ENCODE results near the gene LITAFD. TPM values are rescaled to one million over a fixed set of nuclear protein-coding genes. Genes with fewer than 3 reads are reported as not detected.

Gene LITAFD
- total and polyA plus RNA-seq, 2 of the 4 experiments (the other 2 are of a cell fraction) = not detected

DNA sequence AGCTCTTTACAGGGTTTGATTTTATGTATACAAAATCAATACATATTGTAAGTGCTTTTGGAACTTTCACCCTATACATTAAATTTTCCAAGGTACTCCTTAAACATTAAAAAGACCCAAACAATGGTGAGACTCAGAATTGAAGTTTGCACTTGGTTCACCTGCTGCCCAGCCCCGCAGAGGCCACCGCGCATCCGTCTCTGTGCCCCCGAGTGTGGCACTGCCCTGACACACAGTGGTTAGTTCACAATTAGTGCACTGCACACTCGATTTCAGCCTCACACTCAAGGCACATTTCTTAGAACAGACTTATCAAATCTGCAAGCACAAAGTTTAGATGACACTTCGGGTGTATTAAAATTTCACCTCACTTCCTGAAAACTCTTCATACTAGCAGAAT is 43.3 kb downstream of the LITAFD start:
- CTCF ChIA-PET = no interaction called here
- in situ Hi-C loops (cut with MboI; ENCODE audit: low sequenced_read_pairs) = no loop called here

More for the DNA sequence above, 43.3 kb downstream of the LITAFD start:
- H3K9me3 ChIP-seq (ENCODE audit: control insufficient read depth, insufficient read depth, low read length) = no peaks in the 10 kb centered on the region
- dilution Hi-C loops (cut with HindIII; ENCODE audit: low sequenced_read_pairs, unreplicated experiment) (no loop called here), intact Hi-C loops (cut with micrococcal nuclease) (loop anchor here (10.0 kb wide), 1 partner anchor 109 kb away; no protein-coding TSS in a partner anchor)
- H3K27me3 ChIP-seq (ENCODE audit: control insufficient read depth, insufficient read depth, low read length) = no peaks in the 10 kb centered on the region
- DNase-seq (no peak), ATAC-seq (ENCODE audit: low read depth) (no peak)
- no peak overlapping the region for H2BK15ac ChIP-seq (ENCODE audit: low read depth, low read length)
- H4K5ac ChIP-seq (ENCODE audit: low read depth, low read length) = no peak overlapping the region
- H3K14ac ChIP-seq (replicated peaks; ENCODE audit: low read depth, low read length) = no peak overlapping the region
- H3K36me3 ChIP-seq (ENCODE audit: control insufficient read depth, insufficient read depth, low read length) = peaks cover 31% of the 10 kb centered on the region
- no peak overlapping the region for H3K4me3 ChIP-seq (ENCODE audit: insufficient read depth, low read depth, low read length)
- H4K8ac ChIP-seq (ENCODE audit: low read depth in 2 of 2, low read length in 2 of 2) = no peak overlapping the region
- peaks cover 16% of the 10 kb centered on the region for H3K9me1 ChIP-seq (ENCODE audit: insufficient read depth, low read length)
- 98% methylated on average over 7 of the region's 7 CpGs; no CpG with 5 or more reads in 1 of the 2 experiments for WGBS, 2 experiments (ENCODE audit: extremely low coverage in 2 of 2, insufficient read length in 1 of 2)
- H3K4me1 ChIP-seq (ENCODE audit: control insufficient read depth, insufficient read depth, low read length) = peaks cover 2% of the 10 kb centered on the region
- no peak overlapping the region for H3K23ac ChIP-seq (ENCODE audit: low read depth, low read length)
- TF ChIP-seq NFE2L2 (IDR thresholded peaks at IDR 0.05; ENCODE audit: low read depth, low read length) (no peak), POLR2A (IDR thresholded peaks at IDR 0.05; ENCODE audit: low read depth, low read length) (no peak), RCOR1 (IDR thresholded peaks at IDR 0.05; ENCODE audit: insufficient replicate concordance, low read length) (no peak), CEBPB (IDR thresholded peaks at IDR 0.05; ENCODE audit: low read depth, low read length) (no peak), MAFK (IDR thresholded peaks at IDR 0.05; ENCODE audit: low read depth, low read length) (no peak), SMC3 (IDR thresholded peaks at IDR 0.05; ENCODE audit: low read depth, low read length) (no peak), MXI1 (IDR thresholded peaks at IDR 0.05; ENCODE audit: borderline replicate concordance, low read depth, low read length) (no peak), BHLHE40 (IDR thresholded peaks at IDR 0.05; ENCODE audit: low read depth, low read length) (no peak), RFX5 (IDR thresholded peaks at IDR 0.05; ENCODE audit: low read depth, low read length) (no peak), CHD1 (IDR thresholded peaks at IDR 0.05; ENCODE audit: low read depth, low read length) (no peak), MAZ (IDR thresholded peaks at IDR 0.05; ENCODE audit: borderline replicate concordance, low read depth, low read length) (no peak), FOS (IDR thresholded peaks at IDR 0.05; ENCODE audit: low read depth, low read length) (no peak), RAD21 (IDR thresholded peaks at IDR 0.05; ENCODE audit: low read length) (no peak)
- TF ChIP-seq, protein P1, sequence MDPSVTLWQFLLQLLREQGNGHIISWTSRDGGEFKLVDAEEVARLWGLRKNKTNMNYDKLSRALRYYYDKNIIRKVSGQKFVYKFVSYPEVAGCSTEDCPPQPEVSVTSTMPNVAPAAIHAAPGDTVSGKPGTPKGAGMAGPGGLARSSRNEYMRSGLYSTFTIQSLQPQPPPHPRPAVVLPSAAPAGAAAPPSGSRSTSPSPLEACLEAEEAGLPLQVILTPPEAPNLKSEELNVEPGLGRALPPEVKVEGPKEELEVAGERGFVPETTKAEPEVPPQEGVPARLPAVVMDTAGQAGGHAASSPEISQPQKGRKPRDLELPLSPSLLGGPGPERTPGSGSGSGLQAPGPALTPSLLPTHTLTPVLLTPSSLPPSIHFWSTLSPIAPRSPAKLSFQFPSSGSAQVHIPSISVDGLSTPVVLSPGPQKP (IDR thresholded peaks at IDR 0.05; ENCODE audit: borderline replicate concordance, low read depth, low read length) = no peak
- TF ChIP-seq, protein P2, sequence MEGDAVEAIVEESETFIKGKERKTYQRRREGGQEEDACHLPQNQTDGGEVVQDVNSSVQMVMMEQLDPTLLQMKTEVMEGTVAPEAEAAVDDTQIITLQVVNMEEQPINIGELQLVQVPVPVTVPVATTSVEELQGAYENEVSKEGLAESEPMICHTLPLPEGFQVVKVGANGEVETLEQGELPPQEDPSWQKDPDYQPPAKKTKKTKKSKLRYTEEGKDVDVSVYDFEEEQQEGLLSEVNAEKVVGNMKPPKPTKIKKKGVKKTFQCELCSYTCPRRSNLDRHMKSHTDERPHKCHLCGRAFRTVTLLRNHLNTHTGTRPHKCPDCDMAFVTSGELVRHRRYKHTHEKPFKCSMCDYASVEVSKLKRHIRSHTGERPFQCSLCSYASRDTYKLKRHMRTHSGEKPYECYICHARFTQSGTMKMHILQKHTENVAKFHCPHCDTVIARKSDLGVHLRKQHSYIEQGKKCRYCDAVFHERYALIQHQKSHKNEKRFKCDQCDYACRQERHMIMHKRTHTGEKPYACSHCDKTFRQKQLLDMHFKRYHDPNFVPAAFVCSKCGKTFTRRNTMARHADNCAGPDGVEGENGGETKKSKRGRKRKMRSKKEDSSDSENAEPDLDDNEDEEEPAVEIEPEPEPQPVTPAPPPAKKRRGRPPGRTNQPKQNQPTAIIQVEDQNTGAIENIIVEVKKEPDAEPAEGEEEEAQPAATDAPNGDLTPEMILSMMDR (conservative IDR thresholded peaks at IDR 0.05; ENCODE audit: low read depth, low read length) = no peak
- TF ChIP-seq, protein P3, sequence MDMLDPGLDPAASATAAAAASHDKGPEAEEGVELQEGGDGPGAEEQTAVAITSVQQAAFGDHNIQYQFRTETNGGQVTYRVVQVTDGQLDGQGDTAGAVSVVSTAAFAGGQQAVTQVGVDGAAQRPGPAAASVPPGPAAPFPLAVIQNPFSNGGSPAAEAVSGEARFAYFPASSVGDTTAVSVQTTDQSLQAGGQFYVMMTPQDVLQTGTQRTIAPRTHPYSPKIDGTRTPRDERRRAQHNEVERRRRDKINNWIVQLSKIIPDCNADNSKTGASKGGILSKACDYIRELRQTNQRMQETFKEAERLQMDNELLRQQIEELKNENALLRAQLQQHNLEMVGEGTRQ (IDR thresholded peaks at IDR 0.05; ENCODE audit: low read depth, low read length) = no peak
- H4K20me1 ChIP-seq (ENCODE audit: insufficient read depth, low read length) = peaks cover 66% of the 10 kb centered on the region
- H2BK20ac ChIP-seq (ENCODE audit: low read depth, low read length) = no peak overlapping the region
- H3K27ac ChIP-seq (ENCODE audit: insufficient read depth, low read length) = no peak overlapping the region
- POLR2A ChIA-PET (ENCODE audit: unreplicated experiment) = no interaction called here
- no peak overlapping the region for H2AK5ac ChIP-seq (ENCODE audit: low read depth, low read length)
- no peak overlapping the region for H2BK5ac ChIP-seq (ENCODE audit: low read depth, low read length, poor library complexity, severe bottlenecking)
- H2AK9ac ChIP-seq (replicated peaks; ENCODE audit: low read depth, low read length, poor library complexity) = no peak overlapping the region
- no peak overlapping the region for H2AFZ ChIP-seq (replicated peaks; ENCODE audit: low read length, poor library complexity)
- no peak overlapping the region for H3K4ac ChIP-seq (ENCODE audit: low read depth, low read length)
- no peak overlapping the region for H2BK120ac ChIP-seq (ENCODE audit: low read depth, low read length)
- H4K91ac ChIP-seq (ENCODE audit: insufficient read depth, low read depth, low read length) = no peak overlapping the region
- BruUV-seq (replicated peaks) = no TSS peak
- no peak overlapping the region for H3K9ac ChIP-seq (ENCODE audit: low read depth, low read length)
- peaks cover 36 to 72% of the 10 kb centered on the region in 2 experiments for H3K79me1 ChIP-seq (ENCODE audit: low read depth in 1 of 2, low read length in 2 of 2)
- H3K4me2 ChIP-seq (ENCODE audit: low read depth, low read length) = no peak overlapping the region
- no peak overlapping the region for H3K18ac ChIP-seq (ENCODE audit: low read depth, low read length)
- H3K56ac ChIP-seq (ENCODE audit: extremely low read depth, insufficient read depth, low read length) = no peak overlapping the region
